Activated CD8-positive, alpha-beta memory T cell treated with anti-CD3 and anti-CD28 coated beads for 36 hours (primary cell): ENCODE measurements around the gene KRT78. TPM values are rescaled to one million over a fixed set of nuclear protein-coding genes. Genes with fewer than 3 reads are reported as not detected.

Experiments used
- CTCF ChIA-PET: fragments of 350-600 bp; sonication (Branson Sonifier 250); formaldehyde crosslinking; loops from one replicate; lab custom pipeline; 2021; ENCODE audit warnings: antibody characterized with exemption; lab: Charles Lee
- POLR2A ChIA-PET: fragments of 350-600 bp; sonication (Branson Sonifier 250); formaldehyde crosslinking; loops from one replicate; lab custom pipeline; 2021; ENCODE audit warnings: antibody characterized with exemption; lab: Charles Lee
- total RNA-seq, 2 experiments: library from RNA; stranded (reverse); gene quantifications; one replicate each; pipeline ENCODE4 v1.2.3, GENCODE V29; 2021

Gene KRT78
- total RNA-seq, 2 experiments from 2014 or later: not detected

DNA sequence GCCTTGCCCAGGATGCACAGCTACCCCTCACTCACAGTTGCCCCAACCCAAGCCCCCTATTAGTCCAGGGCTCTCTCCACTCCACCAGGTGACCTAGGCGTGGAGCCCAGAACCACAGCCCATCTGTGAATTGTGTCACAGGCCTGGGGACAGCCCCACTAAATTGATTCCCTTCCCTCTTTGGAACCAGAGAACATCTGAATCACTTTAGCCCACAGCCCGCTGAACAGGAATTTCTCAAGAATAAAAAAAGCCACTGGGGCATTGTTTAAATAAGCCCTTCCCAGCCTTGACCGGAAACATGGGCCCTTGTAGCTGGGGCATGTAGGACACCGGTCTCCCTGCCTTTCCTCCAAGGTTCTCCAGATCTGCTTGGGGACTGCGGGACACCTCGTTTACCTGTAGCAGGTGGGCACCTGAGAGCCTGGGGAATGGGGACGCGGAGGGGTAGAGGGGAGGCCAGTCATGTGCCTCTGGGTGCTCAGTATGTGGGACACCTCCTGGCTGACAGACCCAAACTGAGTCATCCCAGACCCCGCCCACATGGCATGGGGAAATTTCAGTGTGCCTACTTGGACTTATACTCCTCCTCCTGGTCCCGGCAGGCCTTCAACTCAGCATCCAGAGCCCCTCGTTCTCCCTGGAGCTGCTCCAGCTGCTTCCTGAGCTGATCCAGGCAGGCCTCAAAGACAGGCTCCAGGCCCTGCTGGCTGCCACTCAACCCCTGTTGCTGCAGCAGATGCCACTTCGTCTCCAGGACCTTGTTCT, 1.3 kb downstream of the KRT78 start:
- ChIA-PET POLR2A (no interaction called here), CTCF (no interaction called here)

DNA sequence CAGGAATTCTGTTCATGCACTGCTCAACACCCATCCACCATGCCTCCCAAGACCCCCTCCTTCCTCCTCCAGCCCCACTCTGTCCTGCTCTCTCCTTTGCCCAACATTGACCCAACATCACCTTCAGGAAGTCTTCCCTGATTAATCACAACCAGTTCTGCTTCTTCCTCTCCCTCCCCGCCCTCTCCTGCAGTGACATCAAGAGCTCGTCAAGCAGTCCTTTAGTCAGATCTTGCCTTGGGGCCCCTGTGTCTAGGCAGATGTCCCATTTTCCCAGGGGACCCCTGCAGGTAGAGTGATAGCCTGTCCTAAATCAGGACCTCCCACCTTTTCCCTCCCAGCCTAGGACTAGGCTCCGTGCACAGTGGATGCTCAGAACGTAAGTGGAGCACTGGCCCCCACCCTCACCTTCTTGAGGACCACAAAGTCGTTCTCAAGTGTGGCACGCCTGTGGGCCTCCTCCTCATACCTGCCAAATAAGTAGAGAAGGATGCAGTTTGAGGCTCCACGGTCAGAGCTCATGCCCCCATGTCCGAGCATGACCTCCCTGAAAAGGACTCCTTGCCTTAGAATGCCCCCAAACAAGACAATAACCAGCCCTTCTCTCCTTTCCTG, 2.3 kb downstream of the KRT78 start:
- POLR2A ChIA-PET: no interaction called here
- CTCF ChIA-PET: no interaction called here

GRCh38 chr12:52845946-52846345, 2.8 kb downstream of the KRT78 start:
- ChIA-PET CTCF (no interaction called here), POLR2A (no interaction called here)

GRCh38 chr12:52844386-52844785, 4.4 kb downstream of the KRT78 start:
- ChIA-PET POLR2A (no interaction called here), CTCF (no interaction called here)

GRCh38 chr12:52839436-52840105, 9.2 kb downstream of the KRT78 start:
- ChIA-PET POLR2A (no interaction called here), CTCF (no interaction called here)

- POLR2A ChIA-PET: no interaction called here
- CTCF ChIA-PET: interaction anchor here (0.5 to 0.7 kb wide), 2 partner anchors 46 to 128 kb away, joined by 3 to 4 read pairs; no protein-coding TSS in a partner anchor
Observed at GRCh38 chr12:52838609-52839435, 10.0 kb downstream of the KRT78 start.

DNA sequence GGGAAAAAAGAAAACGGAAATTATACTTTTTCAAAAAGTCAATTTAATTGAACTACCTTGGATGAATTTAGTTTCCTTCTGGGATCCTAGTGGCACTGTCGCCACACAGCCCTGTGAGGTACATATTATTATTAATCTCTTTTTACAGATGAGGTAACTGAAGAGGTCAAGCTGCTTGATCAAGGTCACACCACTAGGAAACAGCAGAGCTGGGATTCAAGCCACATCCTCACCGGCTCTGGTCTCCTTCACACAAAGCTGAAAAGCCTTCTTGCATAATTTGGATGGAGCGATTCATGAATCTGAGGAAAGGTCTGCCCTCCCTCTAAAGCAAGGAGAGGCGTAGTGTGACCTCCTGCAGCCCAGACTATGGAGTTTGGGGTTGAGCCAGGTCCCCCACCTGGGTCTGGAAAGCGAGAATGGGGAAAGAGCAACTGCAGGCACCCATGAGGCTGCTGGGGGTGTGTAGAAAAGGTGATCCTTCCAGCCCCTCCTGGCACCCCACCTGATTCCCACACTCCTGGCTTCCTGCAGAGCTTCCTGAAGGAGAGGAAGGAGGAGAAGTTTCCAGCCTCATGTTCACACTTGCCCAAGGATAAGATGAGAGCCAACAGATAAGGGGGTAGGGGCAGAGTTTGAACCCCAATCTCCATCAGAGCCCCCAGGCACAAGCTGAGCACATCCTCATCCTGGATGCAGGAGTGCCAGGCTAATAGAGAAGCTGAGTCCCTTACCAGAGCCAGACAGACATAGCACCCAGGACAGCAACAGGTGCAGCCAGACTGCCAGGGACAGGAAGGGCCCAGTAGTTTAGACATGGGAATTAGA, 10.8 kb downstream of the KRT78 start:
- ChIA-PET CTCF (interaction anchor here (0.5 to 0.7 kb wide), 2 partner anchors 47 to 127 kb away, joined by 3 to 4 read pairs; no protein-coding TSS in a partner anchor), POLR2A (no interaction called here)

DNA sequence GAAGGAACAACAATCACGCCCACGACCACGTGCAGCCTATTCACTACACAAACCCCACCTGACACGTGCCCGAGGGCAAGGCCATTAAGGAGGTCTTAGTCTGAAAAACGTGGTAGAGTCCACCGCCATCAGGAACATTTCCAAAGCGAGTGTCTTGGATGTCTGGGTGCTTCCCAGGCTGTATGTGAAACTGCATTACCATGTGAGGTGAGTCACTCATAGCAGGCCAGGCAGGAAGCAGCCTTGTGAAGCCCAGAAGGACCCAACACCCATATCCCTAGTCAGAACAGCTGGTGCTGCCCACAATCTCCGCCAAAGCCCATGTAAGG, 11.4 kb downstream of the KRT78 start:
- ChIA-PET POLR2A (no interaction called here), CTCF (interaction anchor here (1.9 kb wide), 1 partner anchor 43 kb away, joined by 5 read pairs; no protein-coding TSS in a partner anchor)

DNA sequence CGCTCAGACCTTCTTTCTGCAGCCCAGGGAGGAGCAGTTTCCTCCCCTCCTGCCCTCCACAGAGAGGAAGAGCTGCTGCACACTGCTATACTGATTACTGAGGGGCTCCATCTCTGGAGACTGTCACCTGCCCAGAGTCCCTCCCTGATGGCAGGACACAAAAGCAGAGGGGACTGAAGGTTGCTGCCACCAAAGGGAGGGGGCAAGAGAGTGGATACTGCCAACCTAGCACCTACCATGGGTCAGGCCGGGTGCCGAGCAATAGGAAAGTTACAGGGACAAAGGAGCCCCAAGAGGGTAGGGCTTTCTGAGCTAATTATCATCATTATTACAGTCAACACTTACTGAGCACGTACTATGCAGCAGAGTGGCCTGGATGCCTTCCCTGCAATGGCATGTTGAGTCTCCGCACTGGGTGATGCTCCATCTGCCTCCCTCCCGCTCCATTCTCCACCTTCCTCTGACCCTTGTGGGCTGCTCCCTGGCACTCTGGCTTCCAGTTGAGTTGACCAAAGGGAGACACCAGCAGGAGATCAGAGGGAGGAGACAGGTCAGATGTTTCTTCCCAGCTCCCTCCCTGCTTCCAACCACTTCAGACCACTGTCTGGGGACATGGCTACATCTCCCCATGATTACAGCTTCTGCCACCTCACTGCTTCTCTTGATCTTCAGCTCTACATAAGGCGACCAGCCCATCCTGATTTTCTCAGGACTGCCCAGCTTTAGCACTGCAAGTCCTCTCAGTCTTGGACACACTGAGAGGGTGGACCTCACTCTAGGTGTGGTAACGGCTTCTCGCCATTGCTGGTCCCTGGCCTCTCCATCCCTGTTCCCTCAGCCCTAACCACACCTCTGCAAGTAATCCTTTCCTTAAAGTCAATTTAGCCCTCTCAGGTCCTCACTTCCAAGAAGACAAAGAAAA, 12.0 kb downstream of the KRT78 start:
- CTCF ChIA-PET: interaction anchor here (1.9 kb wide), 1 partner anchor 43 kb away, joined by 5 read pairs; no protein-coding TSS in a partner anchor
- POLR2A ChIA-PET: no interaction called here

GRCh38 chr12:52836042-52836466, 12.7 kb downstream of the KRT78 start:
- ChIA-PET POLR2A (no interaction called here), CTCF (interaction anchor here (1.9 kb wide), 1 partner anchor 44 kb away, joined by 5 read pairs; no protein-coding TSS in a partner anchor)

DNA sequence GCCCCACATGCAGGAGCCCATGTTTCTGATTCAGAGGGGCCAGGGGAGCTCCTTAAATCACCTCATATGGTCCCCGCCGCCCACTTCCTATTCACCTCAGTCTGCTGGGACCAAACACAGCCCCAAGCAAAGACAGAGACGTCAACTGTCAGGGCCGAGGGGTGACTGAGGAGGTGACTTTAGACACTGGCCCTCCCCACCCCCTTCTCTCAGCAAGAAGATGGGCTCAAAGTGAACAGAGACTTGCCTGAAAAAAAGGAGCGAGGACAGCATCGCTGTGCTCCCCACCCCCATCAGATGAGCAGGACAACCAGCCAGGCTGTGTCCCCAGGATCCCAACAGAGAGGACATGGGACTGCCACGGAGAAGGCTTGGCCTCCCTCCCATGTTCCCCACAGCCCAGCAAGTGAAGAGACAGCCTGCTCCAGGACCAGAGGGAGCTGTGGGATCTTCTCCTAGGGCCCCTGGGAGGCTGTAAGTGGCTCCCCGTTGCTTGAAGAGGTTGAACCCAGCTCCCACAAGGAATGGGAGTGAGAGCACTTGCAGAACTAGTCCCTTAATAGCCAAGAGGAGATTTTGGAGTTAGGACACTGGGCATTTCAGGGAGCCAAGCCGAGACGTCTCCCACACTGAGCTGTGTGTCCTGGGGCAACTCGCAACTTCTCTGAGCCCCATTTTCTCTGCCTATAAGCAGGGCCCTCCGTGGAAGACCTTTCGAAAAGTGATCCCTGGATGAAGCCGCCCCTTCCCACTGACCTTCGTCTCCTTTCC, 13.3 kb downstream of the KRT78 start:
- CTCF ChIA-PET: interaction anchor here (1.9 kb wide), 1 partner anchor 45 kb away, joined by 5 read pairs; no protein-coding TSS in a partner anchor
- POLR2A ChIA-PET: no interaction called here

DNA sequence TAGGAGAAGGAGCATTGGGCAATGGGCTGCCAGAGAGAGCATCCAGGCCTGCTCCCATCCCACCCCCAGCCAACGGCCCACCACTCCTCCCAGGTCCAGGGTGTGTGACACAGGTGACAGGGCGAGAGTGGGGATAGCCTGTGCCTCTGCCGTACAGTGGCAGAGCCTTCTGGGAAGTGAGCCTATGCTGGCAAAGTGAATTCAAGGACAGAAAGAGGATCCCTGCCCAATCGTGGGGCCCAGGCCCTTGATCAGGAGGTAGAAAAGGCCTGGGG, 14.1 kb downstream of the KRT78 start:
- POLR2A ChIA-PET: no interaction called here
- CTCF ChIA-PET: no interaction called here

- POLR2A ChIA-PET: no interaction called here
- CTCF ChIA-PET: no interaction called here
Observed at GRCh38 chr12:52833922-52834726, 14.7 kb downstream of the KRT78 start, which contains the start of gene KRT79. Gene KRT79, minus strand, starts transcription at chr12:52834311. Its CDS starts 51 bp downstream, at chr12:52834260.

DNA sequence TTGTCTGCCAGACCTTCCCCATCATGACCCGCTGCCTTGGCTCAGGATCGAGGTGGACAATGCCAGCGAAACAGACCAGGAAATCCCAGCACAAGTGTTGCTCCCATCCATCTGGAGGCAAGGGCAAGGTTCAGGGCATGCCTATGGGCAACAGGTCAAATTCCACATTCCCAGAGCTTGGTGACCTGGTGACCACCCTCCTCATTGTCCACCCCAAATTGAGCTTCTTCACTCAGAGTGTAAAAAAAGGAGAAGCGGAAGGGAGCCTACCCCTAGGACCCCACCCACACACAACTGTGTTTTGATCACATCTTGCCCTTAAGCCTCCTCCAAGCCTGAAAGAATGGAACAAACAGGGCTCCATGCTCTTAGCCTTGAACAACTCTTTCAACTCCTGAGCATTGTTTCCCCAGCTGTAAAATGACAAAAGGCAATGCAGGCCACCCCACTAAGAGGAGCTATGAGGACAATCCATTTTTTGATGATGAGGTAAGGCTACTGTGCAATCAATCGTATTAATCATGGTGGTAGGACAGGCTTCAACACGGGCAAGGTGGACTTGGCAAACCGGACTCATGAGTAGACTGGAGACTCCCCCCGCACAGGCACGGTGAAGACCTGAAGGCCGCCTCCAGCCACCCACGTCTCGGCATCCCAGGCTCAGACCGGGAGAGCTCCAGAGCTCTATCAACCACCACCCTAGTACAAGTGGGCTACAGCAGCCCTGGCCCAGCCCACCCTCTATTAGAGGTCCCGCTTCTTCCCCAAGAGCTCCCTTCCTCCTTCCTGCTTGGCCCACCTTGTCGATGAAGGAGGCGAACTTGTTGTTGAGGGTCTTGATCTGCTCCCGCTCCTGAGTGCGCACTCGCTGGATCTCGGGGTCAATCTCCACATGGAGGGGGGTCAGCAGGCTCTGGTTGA, 15.5 kb downstream of the KRT78 start:
- ChIA-PET POLR2A (no interaction called here), CTCF (interaction anchor here (0.9 kb wide), 1 partner anchor 46 kb away, joined by 4 read pairs; no protein-coding TSS in a partner anchor)

DNA sequence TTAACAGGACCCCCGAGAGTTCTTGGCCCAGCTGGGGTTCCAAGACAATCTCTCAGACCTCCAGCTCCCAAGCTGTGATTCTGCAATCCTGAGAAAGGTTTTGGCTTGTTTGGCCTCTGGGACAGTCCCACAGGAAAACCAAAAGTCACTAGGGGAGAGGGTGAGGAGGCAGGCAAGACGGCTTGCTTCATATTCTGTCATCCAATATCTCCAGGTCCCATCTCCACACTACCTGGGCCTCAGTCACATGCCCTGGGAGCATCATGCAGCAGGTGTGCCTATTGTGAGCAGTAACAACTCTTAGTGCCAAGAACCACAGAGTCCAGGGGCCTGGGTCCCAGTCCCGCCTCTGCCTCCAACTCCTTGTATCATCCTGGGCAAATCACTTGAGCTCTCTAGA, 16.3 kb downstream of the KRT78 start:
- POLR2A ChIA-PET: no interaction called here
- CTCF ChIA-PET: interaction anchor here (0.9 kb wide), 1 partner anchor 47 kb away, joined by 4 read pairs; no protein-coding TSS in a partner anchor
